Gastroesophageal sphincter (tissue), 4 donors: ENCODE measurements around the gene CTIF. TPM values are rescaled to one million over a fixed set of nuclear protein-coding genes. Genes with fewer than 3 reads are reported as not detected.

Experiments used
- ATAC-seq: fragments of 150-250 bp; one replicate; pipeline ENCODE4 v1.9.1; 2016; ENCODE audit warnings: mild to moderate bottlenecking, moderate library complexity
- H3K27ac ChIP-seq, 4 donors: fragments of 200-600 bp; sonication (generic) in 3 of 4; 1 replicate in 3 of 4; 2 replicates in 1 of 4; pipeline ENCODE4 v1.5.1; 2016 to 2019
- H3K27me3 ChIP-seq: fragments of 200-600 bp; sonication (generic); one replicate; pipeline ENCODE4 v1.5.1; 2019
- H3K36me3 ChIP-seq, 2 donors: fragments of 200-600 bp; sonication (generic); one replicate each; pipeline ENCODE4 v1.5.1; 2019; ENCODE audit warnings: control low read depth in 1 of 2
- H3K4me1 ChIP-seq, 3 donors: fragments of 200-600 bp; sonication (generic); 1 replicate in 2 of 3; 2 replicates in 1 of 3; pipeline ENCODE4 v1.5.1; 2016 to 2019; ENCODE audit warnings: control low read depth in 2 of 3
- H3K4me3 ChIP-seq, 2 donors: fragments of 200-600 bp; sonication (generic); one replicate each; pipeline ENCODE4 v1.5.1; 2019; ENCODE audit warnings: mild to moderate bottlenecking in 1 of 2, moderate library complexity in 1 of 2
- H3K9me3 ChIP-seq, 3 donors: fragments of 200-600 bp; sonication (generic); one replicate each; pipeline ENCODE4 v1.5.1; 2017 to 2019; ENCODE audit warnings: control low read depth in 2 of 3
- CTCF ChIP-seq, 4 experiments: fragments of 200-600 bp in 2 of 4; fragments of 450-650 bp in 2 of 4; sonication (generic) in 1 of 4; IDR thresholded peaks; one replicate each; pipeline ENCODE4 v1.5.1; 2017 to 2019; ENCODE audit warnings: antibody characterized with exemption in 4 of 4, mild to moderate bottlenecking in 2 of 4, moderate library complexity in 2 of 4
- EP300 ChIP-seq: sonication (generic); formaldehyde crosslinking; IDR thresholded peaks from one replicate; pipeline ENCODE4 v1.6.1; 2017; ENCODE audit warnings: antibody characterized with exemption, mild to moderate bottlenecking
- POLR2A ChIP-seq, 2 donors: fragments of 450-650 bp; IDR thresholded peaks; one replicate each; pipeline ENCODE4 v1.6.1; 2017; ENCODE audit warnings: antibody characterized with exemption in 2 of 2, mild to moderate bottlenecking in 2 of 2, moderate library complexity in 1 of 2
- POLR2AphosphoS5 ChIP-seq: sonication (generic); formaldehyde crosslinking; IDR thresholded peaks from one replicate; pipeline ENCODE4 v1.6.1; 2017; ENCODE audit warnings: antibody characterized with exemption
- WGBS, 2 donors: methylation state at CpG; one replicate each; pipeline ENCODE4 v1.1.5; 2018; ENCODE audit warnings: low coverage in 1 of 2; 5-methylcytosine and 5-hydroxymethylcytosine counted together
- total RNA-seq, 4 donors: library from RNA; depleted of rRNA; stranded (reverse); fragments of >200 nt; gene quantifications; one replicate each; pipeline ENCODE4 v1.1.0, GENCODE V29; 2016

The CTIF gene
- total RNA-seq, 4 donors from 2014 or later = 31.4 to 124 (median 78.1) TPM

GRCh38 chr18:48720655-48721025 lies 181.8 kb downstream of the CTIF start:
- ATAC-seq = no peak

GRCh38 chr18:48721312-48721711 lies 182.5 kb downstream of the CTIF start:
- 0% methylated on average over 1 of the region's 8 CpGs; no CpG with 5 or more reads in 1 of the 2 donors for WGBS, 2 donors
- Histone ChIP-seq H3K27ac (no peak overlapping the region), H3K36me3 (peaks cover 0 to 11% of the 10 kb centered on the region in 2 donors), H3K27me3 (no peaks in the 10 kb centered on the region), H3K4me3 (no peak overlapping the region), H3K9me3 (no peaks in the 10 kb centered on the region), H3K4me1 (peaks cover 0 to 22% (median 5%) of the 10 kb centered on the region in 3 donors)
- ATAC-seq = no peak
- no peak for TF ChIP-seq POLR2AphosphoS5
- TF ChIP-seq POLR2A (IDR thresholded peaks at IDR 0.05) = no peak
- no peak for TF ChIP-seq CTCF (IDR thresholded peaks at IDR 0.05)
- no peak for TF ChIP-seq EP300

More at GRCh38 chr18:48720655-48721025, 181.8 kb downstream of the CTIF start:
- Histone ChIP-seq H3K9me3 (no peaks in the 10 kb centered on the region), H3K27me3 (no peaks in the 10 kb centered on the region), H3K4me1 (peaks cover 0 to 29% (median 5%) of the 10 kb centered on the region in 3 donors), H3K4me3 (no peak overlapping the region), H3K27ac (no peak overlapping the region), H3K36me3 (peaks cover 0 to 11% of the 10 kb centered on the region in 2 donors)
- 91% methylated on average over 4 of the region's 6 CpGs; no CpG with 5 or more reads in 1 of the 2 donors for WGBS, 2 donors
- no peak for TF ChIP-seq POLR2AphosphoS5
- TF ChIP-seq CTCF (IDR thresholded peaks at IDR 0.05) = no peak
- no peak for TF ChIP-seq POLR2A (IDR thresholded peaks at IDR 0.05)
- no peak for TF ChIP-seq EP300

GRCh38 chr18:48723016-48723415 lies 184.2 kb downstream of the CTIF start:
- peaks cover 0 to 11% of the 10 kb centered on the region in 2 donors for H3K36me3 ChIP-seq
- H3K9me3 ChIP-seq = no peaks in the 10 kb centered on the region
- WGBS, 2 donors = 88% methylated on average over 3 of the region's 5 CpGs; no CpG with 5 or more reads in 1 of the 2 donors
- H3K4me3 ChIP-seq = no peak overlapping the region
- no peak for TF ChIP-seq EP300
- no peak for TF ChIP-seq POLR2A (IDR thresholded peaks at IDR 0.05)
- H3K27me3 ChIP-seq = no peaks in the 10 kb centered on the region
- peaks cover 0 to 29% (median 5%) of the 10 kb centered on the region in 3 donors for H3K4me1 ChIP-seq
- ATAC-seq = no peak
- no peak overlapping the region for H3K27ac ChIP-seq

GRCh38 chr18:48723837-48724236 lies 185.0 kb downstream of the CTIF start:
- Histone ChIP-seq H3K36me3 (peaks cover 0 to 4% of the 10 kb centered on the region in 2 donors), H3K4me1 (peaks cover 0 to 35% (median 5%) of the 10 kb centered on the region in 3 donors), H3K27ac (no peak overlapping the region), H3K9me3 (no peaks in the 10 kb centered on the region), H3K4me3 (no peak overlapping the region), H3K27me3 (no peaks in the 10 kb centered on the region)
- TF ChIP-seq CTCF (IDR thresholded peaks at IDR 0.05) = no peak
- TF ChIP-seq POLR2A (IDR thresholded peaks at IDR 0.05) = no peak
- no peak for TF ChIP-seq POLR2AphosphoS5
- no peak for TF ChIP-seq EP300
- ATAC-seq = no peak
- 81% methylated on average over 2 of the region's 2 CpGs; no CpG with 5 or more reads in 1 of the 2 donors for WGBS, 2 donors

- Histone ChIP-seq H3K27ac (no peak overlapping the region), H3K9me3 (no peaks in the 10 kb centered on the region), H3K27me3 (no peaks in the 10 kb centered on the region), H3K4me3 (no peak overlapping the region), H3K36me3 (no peaks in the 10 kb centered on the region), H3K4me1 (peaks cover 0 to 35% (median 5%) of the 10 kb centered on the region in 3 donors)
- no peak for TF ChIP-seq POLR2A (IDR thresholded peaks at IDR 0.05)
- no peak for TF ChIP-seq EP300
- TF ChIP-seq POLR2AphosphoS5 = no peak
- no peak for TF ChIP-seq CTCF (IDR thresholded peaks at IDR 0.05)
- WGBS, 2 donors = 100% methylated on average over 1 of the region's 4 CpGs; no CpG with 5 or more reads in 1 of the 2 donors
- no peak for ATAC-seq
These were observed 185.6 kb downstream of the CTIF start for GRCh38 chr18:48724442-48724841.
